Activated CD4-positive, CD25-positive, alpha-beta regulatory T cell treated with anti-CD3 and anti-CD28 coated beads, Interleukin-2, amount 50 U/mL, for 72 hours (primary cell): ENCODE results near the gene CSF2.

Experiments
- DNase-seq: peaks from one replicate; pipeline ENCODE4 v3.0.0; 2021

CSF2 gene

DNA sequence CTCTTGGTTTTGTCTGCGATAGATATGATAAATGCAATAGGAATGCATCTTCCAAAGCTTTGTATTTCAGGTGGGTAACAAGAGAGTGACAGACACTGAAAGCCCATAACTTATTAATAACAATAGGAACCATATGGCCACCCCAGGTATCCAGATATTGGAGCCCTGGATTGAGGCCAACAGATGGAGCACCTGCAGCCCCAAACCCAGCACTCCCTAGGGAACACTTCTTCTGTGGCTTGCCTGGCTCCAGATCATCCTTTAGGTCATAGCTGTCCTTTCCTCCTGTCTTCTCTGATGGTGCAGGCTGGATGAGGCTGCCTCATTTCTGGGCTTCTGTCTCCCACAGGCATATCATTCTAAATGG, 18.2 kb upstream of the CSF2 start:
- no peak for DNase-seq

DNA sequence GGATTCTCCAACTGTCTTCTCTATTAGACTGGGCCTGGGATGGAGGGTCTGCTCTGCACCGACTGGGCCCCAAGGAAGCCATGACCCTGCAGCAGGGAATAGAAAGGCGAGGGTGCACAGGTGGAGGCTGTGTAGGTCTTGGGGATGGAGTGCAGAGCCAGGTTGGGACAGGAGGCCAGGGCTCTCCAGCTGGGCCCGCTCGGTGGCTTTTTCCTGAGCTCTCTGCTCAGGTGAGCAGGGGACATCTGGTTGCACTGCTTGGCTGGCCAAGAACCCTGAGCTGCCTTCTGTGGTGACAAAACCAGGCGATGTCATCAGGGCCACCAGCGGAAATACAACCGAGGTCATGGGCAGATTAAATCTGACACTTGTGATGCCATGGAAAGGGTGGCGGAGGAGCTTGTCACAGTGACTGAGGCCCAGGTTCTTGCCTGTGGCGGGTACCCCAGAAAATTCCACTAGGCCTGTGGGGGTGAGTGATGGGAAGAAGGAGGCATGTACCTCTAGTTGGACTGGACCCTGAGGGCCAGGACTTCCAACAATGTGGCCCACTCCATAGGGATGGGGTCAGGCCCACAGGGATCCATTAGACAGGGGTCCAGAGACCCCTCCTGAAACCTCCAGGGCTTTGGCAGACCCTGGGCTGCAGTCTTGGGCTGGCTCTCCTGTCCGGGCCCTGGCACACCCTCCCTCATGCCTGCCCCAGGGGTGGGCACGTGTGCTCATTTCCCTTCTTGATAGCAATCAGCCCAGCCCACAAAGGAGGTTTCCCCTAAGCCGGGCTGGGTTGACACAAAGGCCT, 17.6 kb upstream of the CSF2 start:
- DNase-seq: peak; percentile 31

DNA sequence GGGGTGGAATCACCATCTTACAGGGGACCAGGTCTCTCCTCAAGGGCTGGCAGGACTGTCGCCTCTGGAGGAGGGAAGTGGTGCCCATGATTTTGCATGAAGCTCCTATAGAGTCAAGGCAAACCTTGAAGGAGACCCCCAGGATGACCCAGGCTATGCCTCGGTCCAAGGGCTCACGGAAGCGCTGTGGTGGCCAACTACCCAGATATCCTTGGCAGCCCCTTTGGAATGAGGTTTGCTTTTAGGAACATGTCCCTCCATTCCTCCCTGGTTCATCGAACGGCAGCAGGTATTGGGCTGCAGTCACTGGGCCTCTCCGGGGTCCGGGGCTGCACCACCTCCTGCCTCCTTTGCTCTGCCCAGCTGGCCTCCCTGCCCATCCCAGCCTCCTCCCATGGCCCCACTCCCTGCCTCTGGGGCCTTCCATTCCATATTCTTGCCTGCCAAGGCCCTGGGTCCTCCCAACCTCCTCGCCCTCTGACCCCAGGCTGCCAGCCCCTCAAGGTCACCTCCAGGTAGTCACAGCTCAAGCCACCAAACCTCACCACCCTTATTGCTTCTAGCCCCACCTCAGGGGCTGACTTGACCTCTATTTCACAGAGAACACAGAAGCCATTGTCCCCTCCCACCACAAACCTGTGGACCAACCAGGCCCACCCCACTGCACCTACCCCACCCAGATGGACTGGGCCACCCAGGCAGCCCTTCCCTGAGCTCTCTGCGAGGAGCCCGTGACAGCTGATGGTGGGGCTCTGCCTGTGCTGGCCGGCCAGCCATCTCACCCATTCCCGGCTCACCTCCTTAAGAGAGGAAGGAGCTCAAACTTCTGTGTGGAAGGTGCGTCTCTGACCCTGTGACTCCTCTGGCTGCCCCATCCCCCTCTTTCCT, 16.7 kb upstream of the CSF2 start:
- DNase-seq: peak; percentile 30

DNA sequence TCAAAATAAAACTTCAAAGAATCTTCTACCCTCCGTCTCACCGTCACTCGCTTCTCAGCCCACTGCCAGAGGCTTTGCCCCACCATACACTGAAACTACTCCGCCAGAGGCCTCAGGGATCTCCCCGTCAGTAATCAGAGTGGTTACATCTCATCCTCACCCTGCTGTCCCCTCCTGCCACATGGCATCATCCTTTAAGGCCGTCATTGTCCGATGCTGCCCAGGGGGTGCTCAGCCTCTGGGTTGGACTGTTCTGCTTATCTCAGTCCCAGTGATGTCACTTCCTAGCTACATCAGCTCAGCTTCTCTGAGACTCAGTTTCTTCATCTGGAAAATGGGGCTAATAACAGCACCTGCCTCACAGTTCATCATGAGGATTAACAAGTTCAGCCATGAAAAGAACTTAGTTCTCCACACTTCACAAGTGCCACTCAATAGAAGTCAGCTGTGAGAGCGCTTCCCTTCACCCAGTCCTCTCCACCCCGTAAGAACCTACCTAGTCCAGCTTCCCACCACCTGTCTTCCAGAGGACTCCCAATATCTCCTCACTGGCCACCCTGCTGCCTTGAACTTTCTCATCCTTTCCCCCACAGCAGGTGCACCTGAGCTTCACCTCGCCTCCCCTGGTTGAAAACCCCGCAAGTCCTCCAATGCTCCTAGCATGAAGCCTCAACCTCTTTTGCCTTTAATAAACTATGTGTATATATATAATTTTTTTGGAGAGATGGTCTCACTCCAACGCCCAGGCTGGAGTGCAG, 15.9 kb upstream of the CSF2 start:
- peak; percentile 28 for DNase-seq

DNA sequence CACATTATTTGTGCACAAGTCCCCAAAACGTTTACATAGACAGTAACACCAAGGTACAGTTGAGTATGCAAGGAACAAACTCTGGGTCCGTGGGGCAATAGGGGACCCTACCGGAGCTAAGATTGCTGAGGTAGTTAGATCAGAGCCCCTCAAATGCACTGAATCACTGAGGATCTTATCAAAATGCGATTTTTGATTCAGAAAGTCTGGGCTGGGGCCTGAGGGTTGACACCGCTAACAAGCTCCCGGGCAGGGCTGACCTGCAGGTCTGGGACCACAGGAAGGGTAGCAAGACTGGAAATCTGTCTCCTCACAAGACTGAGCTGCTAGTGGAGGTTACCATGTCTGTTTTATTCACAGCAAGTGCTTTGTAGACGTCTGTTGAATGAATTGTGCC, 14.9 kb upstream of the CSF2 start:
- peak; percentile 16 for DNase-seq

DNA sequence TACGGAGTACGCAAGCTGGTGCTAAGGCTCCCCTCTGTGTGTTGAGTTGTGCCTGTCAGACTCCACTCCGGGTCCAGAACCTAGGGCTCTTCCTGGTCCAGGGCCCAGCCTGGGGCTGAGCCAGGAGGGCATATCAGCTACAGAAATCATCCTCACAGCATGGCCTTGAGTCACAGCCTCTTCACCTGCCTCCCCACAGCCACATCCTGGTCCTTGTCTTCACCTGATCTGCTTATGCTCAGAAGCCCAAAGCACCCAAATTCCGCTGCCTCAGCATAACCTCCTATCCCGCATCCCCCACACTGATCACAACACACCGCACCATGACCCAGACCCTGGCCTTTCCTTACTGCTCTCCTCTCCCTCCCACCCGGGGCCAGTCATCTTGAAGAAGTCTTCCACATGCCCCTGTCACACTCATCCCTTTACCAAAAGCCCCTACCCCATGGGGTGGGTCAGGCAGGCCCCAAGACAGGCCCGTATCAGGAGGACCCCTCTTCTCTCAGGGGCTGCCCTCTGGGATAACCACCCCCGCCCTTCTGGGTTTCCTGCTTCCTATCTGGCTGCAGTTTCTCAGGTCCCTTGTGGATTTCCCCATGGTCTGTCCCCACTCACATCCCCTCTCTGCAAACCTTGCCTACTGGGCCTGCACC, 14.4 kb upstream of the CSF2 start:
- DNase-seq: peak; percentile 30

DNA sequence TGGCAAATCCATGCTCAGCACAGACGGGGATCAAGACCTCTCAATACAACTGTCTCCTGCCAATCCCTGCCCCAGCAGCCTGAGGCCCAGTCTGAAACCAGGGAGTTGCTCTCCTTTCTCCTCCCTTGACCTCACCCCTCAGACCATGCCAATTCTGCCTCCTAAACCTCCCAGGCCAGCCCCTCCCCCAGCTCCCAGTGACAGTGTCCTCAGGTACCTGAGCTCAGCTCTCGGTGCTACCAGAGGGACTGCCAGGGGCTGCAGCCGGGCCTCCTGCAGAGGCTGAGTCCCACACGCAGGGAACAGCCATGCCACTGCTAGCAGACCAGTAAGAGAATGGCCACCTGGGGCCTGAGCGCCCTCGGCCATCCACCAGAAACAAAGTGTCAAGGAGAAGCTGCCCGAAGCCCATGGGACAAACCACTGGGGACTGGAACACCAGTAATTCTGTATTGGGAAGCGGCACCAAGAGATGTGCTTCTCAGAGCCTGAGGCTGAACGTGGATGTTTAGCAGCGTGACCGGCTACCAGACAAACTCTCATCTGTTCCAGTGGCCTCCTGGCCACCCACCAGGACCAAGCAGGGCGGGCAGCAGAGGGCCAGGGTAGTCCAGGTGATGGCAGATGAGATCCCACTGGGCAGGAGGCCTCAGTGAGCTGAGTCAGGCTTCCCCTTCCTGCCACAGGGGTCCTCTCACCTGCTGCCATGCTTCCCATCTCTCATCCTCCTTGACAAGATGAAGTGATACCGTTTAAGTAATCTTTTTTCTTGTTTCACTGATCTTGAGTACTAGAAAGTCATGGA, 13.7 kb upstream of the CSF2 start:
- peak; percentile 27 for DNase-seq

DNA sequence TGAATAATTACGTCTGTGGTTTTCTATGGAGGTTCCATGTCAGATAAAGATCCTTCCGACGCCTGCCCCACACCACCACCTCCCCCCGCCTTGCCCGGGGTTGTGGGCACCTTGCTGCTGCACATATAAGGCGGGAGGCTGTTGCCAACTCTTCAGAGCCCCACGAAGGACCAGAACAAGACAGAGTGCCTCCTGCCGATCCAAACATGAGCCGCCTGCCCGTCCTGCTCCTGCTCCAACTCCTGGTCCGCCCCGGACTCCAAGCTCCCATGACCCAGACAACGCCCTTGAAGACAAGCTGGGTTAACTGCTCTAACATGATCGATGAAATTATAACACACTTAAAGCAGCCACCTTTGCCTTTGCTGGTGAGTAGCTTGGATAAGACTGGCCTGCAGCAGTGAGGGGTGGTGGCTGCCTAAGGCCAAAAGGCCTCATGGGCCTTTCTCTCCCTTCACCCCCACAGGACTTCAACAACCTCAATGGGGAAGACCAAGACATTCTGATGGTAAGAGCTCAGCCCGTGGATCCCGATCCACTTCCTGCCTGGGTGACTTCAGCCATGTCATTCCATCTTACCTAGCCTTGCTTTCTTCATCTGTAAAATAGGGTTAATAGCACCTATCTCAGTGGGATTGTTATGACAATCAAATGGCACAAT, 13.0 kb upstream of the CSF2 start, which contains the start of gene IL3:
Gene IL3 (plus strand): TSS at position 155 of the 661 bp plus-strand sequence. CDS start 52 bp downstream, at position 207.
- DNase-seq: peak; percentile 27

DNA sequence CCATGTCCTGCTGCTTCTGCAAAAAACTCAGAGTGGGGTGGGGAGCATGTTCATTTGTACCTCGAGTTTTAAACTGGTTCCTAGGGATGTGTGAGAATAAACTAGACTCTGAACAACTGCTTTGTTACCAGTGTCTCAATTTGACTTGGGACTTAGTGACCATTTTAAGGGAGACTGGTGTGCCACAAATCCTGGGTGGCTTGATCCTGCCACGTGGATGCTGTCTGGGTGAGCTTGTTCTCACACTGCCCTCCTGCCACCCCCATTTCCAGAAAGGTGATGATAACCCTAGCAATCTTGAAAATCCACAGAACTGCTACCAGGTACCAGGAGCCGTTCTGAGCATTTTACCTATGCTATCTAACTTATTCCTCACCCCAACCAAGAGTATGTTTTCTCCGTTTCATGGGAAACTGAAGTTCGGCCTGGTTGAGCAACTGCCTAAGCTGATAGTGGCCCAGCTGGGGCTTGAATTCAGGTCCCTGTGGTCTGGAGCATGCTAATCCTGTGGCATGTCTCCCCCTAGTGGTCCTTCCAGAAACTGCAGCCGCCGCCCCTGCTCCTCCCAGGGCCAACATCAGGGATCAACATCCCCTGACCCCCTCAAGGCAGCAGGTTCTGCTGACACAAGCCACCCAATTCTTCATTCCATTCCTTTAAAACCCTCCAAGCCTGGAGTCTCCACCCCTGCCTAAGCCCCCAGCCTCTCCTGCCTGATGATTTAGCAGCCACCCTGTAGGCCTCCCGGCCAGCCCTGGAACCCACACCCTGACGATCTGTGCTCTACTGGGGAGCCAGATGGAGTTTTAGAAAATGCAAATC, 10.3 kb upstream of the CSF2 start:
- DNase-seq: peak; percentile 86

DNA sequence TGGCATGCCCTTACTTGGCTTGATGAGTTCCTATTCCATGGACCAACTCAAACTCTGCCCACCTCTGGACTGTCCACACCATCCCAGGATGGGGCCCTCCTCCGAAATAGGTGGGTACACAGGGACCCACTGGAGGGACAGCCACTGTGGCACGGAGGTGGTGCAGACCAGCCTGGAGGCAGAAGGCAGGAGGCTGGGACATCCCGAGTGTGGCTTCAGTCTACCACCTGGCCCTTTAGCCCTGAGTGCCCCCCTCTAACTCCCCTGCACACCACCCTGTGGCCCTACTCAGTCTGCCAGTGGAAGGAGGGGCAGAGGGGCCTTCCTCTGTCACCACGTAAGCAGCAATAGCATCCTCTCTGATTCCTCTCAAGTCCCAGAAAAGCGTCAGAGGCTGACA, 9.4 kb upstream of the CSF2 start:
- DNase-seq: peak; percentile 31

DNA sequence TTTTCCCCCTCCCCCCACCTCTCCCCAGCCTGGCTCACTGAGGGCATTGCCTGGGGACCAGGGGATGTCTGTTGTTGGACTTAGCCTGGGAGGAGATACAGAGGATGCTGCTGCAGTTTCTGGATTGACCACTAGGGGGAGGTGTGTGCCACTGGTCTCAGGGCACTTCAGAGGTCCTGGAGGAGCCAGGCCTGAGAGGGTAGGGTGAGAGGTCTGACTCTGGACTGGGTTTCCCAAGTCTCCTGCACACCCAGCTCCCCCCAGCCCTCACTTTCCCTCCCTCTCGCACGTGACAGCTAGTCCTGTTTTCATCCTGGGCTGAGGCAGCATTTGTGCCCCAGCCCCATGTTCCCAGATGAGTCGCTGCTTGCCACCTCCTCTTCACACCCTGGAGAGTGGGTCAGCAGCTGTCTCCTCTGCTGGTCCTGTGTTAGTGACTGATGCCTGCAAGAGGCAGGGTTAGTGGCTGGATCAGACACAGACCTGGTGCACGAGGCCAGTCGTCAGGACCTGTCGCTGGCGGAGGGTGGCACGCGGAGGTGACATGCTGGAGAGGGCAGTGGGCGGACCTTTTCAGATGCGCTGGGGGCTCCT, 8.8 kb upstream of the CSF2 start:
- peak; percentile 86 for DNase-seq

DNA sequence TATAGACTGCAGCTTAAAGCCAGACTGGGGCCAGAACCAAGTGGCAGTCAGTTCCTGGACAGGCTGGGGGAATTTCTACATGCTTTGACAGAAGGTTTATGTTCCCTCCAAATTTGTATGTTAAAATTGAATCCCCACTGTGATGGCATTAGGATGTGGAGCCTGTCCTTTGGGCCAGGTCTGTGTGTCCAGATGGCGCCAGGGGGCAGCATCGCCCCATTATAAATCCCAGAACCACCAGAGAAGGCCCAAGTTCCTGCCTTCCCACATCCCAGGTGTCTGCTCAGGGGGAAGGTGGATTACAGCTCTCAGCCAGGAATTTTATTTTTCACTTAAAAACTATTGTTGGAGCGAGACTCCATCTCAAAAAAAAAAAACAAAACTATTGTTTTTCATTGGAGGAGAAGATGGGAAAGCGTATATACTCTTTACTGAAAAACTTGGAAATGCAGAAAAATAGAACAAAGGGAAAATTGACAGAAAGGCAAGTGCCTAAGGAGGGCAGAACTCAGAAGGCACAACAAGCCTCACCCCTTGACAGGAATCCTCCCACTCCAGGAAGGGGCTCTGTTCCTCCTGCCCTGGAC, 8.1 kb upstream of the CSF2 start:
- no peak for DNase-seq

DNA sequence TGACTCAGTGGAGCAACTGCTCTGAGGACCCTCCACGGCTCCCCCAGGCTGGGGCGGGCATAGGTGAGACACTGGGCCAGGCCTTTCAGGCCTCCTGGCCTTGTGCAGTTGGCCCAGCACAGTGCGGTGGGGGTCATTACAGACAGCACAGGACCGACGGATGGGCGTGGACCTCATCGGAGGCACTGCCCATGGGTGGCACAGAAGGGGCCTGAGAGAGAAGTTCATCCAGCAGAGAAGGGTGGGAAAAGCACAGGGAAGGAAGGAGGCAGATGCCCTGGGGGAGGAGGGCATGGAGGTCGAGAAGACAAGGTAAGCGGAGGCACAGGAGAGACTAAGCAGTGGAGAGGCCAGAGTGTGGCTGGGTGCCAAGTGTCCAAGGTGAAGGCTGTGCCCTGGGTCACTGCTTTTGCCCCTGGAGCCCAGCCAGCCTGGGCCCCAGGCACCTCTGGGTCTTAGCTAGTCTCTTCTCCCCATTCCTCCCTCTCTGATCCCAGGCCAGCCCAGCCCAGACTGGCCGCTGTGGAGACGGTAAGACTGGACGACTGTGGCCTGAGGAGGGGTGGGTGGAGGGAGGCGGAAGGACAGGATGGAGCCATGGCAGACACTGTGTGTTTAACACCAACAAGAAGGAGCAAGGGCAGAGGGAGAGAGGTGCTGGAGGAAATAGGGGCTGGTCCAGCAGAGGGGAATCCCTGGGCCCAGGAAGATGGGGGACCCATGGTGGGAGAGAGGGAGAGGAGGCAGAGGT, 7.5 kb upstream of the CSF2 start:
- no peak for DNase-seq

DNA sequence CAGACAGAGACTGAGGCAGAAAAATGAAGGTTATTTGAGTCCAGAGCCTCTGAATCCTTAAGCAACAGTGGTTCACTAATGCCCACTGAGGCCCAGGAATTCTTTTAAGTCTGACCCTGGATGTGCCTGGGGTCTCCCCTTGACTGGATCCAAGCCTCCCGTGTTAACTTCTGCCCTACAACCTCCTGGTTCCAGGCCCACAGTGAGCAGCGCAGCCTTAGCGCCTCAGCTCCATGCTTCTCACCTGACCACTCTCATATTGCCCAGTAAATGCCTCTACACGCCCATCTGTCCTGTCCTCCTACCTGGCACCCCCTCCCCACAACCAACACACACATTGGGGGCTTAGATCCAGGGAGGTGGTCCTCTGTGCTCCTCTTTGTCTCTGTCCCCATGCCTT, 6.7 kb upstream of the CSF2 start:
- no peak for DNase-seq

DNA sequence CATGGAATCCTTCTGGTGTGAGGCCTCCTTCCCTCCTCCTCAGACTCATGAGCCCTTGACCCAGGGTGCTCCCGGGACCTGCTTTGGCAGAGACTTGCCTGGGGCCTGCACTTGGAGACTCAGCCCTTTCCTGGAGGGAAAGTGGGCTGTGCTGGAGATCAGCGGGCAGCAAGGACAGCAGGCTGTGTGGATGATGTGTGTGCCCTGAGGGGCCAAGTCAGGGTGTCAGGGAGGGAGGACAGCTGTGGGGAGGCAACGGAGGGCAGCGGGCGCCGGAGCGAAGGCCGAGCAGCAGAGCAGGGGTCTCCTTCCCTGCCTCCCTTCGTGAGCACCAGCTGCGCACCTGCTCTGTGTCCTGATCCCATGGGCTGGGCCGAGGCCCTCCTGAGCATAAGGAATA, 6.1 kb upstream of the CSF2 start:
- DNase-seq: no peak

DNA sequence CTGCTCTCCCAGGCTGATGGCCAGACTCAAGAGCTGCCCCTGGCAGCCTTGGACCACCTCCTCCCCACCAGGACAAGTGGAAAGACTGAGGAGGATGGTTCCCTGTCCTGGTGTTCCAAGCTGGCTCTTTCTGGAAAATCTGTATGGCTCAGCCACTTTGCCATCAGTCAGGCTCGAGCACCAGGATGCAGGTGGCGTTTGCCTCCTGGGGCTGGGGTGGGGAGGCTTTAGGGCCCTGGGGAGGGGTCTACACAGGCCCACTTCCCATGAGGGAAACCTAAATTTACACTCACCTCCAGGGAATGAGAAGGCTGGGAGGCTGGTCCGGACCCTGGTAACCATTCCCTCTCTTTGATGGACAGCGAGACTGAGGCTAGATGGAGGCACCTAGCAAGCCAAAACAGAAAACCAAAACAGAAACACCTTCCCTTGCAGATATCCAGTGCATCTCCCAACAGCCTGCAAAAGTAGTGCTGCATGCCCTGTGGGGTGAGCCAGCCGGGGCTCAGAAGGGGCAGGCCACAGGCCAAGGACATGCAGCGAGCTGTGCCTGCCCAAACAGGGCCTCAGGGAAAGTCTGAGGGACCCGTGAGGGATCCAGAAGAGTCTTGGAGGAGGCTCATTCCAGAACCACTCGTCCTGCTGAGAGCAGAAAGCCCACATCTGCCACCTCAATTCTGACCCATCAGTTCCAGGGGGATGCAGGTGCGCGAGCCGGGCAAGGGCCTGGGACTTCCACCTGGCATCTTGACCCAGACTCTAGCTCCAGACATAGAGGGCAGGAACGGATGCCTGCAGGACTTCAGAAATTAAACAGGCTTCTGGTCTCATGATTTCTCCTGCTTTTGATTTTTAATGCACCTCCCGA, 5.4 kb upstream of the CSF2 start:
- no peak for DNase-seq

DNA sequence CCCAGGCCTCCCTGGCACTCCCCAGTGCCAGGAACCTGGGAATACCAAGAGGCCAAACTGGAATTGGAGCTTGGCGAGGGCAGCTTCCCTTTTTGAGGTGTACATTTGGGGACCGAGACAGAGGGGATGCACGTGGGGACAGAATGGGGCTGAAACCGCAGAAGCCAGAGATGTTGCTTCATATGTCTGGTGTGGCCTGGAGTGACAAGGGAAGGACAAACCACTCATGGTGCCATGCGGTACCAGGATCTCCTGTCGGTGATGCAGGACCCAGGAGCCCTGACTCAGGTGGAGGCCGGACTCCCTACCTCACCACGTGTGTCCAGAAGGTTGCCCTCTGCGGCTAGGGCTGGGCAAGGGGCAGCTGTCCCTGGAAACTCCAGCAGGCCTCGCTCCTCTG, 4.0 kb upstream of the CSF2 start:
- no peak for DNase-seq

DNA sequence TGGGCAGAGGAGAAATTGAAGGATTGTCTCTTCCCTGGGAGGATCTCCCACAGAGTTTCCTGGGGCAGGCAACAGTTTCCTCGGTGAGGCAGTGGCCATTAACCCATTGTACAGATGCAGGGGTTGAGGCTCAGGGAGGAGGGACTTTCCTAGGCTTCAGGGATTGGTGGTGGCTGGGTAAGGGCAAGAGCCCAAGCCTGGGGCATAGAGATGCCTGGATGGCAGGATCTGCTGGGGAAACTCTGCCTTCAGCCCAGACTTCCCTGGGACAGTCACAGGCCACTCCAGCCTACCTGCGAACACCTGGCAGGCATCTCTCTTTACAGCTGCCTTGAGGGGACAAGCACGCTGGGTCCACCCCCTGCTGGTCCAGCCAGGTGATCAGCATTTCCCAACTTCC, 3.6 kb upstream of the CSF2 start:
- no peak for DNase-seq
